Central memory CD8-positive, alpha-beta T cell (primary cell): Measurements from ENCODE around the gene KDM6A.
"Not testable (repeated sequence)": the region's sequence is repeated elsewhere in the genome, so short reads cannot be mapped to it uniquely, and the experiment has no call there.

Experiments used
- ATAC-seq: fragments of 150-1000 bp; cut with Tn5 transposase; replicated peaks from 2 replicates; pipeline ENCODE4 v1.10.0; 2022; ENCODE audit warnings: mild to moderate bottlenecking, moderate FRiP score, moderate number of reproducible peaks; ENCODE audit not compliant: poor library complexity, severe bottlenecking; ENCODE audit errors: extremely low read depth
- DNase-seq, 2 donors: peaks; one replicate each; pipeline ENCODE4 v3.0.0; 2021; ENCODE audit warnings: low spot score in 2 of 2
- H3K27ac Mint-ChIP-seq: one replicate; pipeline ENCODE4 v1.8.0; 2022; ENCODE audit warnings: low read depth, mild to moderate bottlenecking, moderate library complexity, mixed read lengths
- H3K27me3 Mint-ChIP-seq: one replicate; pipeline ENCODE4 v1.8.0; 2022; ENCODE audit warnings: mixed read lengths
- H3K36me3 Mint-ChIP-seq: one replicate; pipeline ENCODE4 v1.8.0; 2022; ENCODE audit warnings: mild to moderate bottlenecking, moderate library complexity, mixed read lengths; ENCODE audit not compliant: insufficient read depth
- H3K4me1 Mint-ChIP-seq: one replicate; pipeline ENCODE4 v1.8.0; 2022; ENCODE audit warnings: mixed read lengths
- H3K4me3 Mint-ChIP-seq: one replicate; pipeline ENCODE4 v1.8.0; 2022; ENCODE audit warnings: mild to moderate bottlenecking, moderate library complexity, mixed read lengths
- H3K9me3 Mint-ChIP-seq: one replicate; pipeline ENCODE4 v1.8.0; 2022; ENCODE audit warnings: mixed read lengths

KDM6A gene

DNA sequence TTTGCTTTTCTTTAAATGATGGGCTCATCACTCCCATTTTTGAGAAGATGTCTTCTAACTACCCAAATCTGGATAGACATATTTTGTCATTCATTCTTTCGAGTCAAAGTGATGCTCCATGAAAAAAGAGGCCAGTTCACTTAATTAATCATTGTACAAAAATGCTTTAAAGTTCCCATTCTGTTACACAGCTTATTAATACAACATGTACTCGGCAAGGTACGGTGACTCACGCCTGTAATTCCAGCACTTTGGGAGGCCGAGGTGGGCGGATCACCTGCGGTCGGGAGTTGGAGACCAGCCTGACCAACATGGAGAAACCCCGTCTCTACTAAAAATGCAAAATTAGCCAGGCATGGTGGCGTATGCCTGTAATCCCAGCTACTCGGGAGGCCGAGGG, 67.6 kb downstream of the KDM6A start:
- not testable (repeated sequence) for DNase-seq, ATAC-seq, H3K27ac Mint-ChIP-seq, H3K4me3 Mint-ChIP-seq, H3K9me3 Mint-ChIP-seq, H3K27me3 Mint-ChIP-seq
- H3K36me3 Mint-ChIP-seq: peaks cover 19% of the 10 kb centered on the region
- peaks cover 26% of the 10 kb centered on the region for H3K4me1 Mint-ChIP-seq

DNA sequence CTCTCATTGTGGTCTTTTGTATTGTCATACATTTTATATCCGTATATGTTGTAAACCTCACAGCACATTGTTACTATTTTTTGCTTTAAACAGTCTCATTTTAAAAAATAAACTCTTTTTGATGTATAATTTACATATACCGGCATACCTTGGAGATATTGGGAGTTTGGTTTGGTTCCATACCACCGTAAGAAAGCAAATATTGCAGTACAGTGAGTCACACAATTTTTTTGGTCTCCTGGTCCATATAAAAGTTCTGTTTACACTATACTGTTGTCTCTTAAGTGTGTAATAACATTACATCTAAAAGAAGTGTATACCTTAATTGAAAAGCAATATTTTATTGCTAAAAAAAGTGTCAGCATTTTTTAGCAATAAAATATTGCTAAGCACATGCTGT, 70.0 kb downstream of the KDM6A start:
- H3K4me1 Mint-ChIP-seq: peaks cover 22% of the 10 kb centered on the region
- peaks cover 19% of the 10 kb centered on the region for H3K36me3 Mint-ChIP-seq
- no peak overlapping the region for H3K27ac Mint-ChIP-seq
- no peak overlapping the region for H3K4me3 Mint-ChIP-seq
- DNase-seq: no peak
- no peak for ATAC-seq
- H3K9me3 Mint-ChIP-seq: no peaks in the 10 kb centered on the region
- H3K27me3 Mint-ChIP-seq: no peaks in the 10 kb centered on the region

DNA sequence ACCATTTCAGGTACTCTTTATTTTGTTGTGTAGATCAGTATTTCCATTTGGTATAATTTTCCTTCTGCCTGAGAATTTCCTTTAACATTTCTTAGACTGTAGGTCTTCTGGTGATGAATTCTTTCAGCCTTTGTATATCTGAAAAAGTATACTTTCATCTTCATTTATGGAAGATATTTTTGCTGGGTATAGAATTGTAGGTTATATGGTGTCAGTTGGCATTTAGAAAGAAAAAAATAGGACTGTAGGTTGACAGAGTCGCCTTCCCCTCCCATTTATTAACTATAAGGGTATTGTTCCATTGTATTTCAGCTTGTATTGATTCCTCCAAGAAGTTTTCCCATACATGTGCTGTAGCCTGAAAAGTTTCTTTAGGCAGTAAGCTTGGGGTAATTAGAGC, 71.9 kb downstream of the KDM6A start:
- H3K27me3 Mint-ChIP-seq: no peaks in the 10 kb centered on the region
- peaks cover 10% of the 10 kb centered on the region for H3K36me3 Mint-ChIP-seq
- ATAC-seq (no peak), DNase-seq (no peak)
- H3K4me1 Mint-ChIP-seq: peaks cover 13% of the 10 kb centered on the region
- H3K9me3 Mint-ChIP-seq: no peaks in the 10 kb centered on the region
- H3K4me3 Mint-ChIP-seq: no peak overlapping the region
- no peak overlapping the region for H3K27ac Mint-ChIP-seq

DNA sequence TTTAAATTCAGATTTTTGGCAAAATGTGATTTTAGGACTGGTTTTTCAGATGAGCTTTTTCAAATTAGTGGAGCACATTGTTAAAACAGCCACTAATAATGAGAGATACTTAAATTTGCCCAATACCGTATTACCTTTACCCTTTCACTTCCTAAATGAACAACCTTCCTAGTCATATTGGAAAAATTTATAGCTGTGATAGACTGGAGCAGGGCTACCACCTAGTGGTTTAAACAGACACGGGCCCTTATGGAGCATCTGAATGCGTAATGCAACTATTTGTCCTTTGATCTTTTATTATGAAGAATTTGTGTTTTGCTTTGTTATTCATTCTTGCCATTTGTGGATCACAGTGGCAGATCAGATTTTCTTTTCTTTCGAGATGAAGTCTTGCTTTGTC, 72.7 kb downstream of the KDM6A start:
- H3K27ac Mint-ChIP-seq: no peak overlapping the region

DNA sequence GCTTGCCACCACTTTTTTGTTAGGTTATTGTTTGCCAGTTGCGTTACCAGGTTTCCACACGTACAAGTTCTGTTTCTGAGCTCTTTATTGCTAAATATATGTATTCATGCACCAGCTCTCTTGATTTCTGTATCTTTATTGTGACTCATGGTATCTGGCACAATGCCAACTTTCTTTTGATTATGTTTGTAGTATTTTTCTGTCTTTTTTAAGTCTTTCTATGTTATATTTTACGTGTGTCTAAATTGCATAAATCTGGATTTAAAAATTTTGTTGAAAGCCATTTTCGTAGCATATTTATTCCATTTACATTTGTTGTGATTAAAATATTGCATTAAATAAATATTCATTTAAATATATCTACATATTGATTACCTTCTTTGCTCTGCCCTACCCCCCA, 73.8 kb downstream of the KDM6A start:
- H3K4me1 Mint-ChIP-seq: peaks cover 29% of the 10 kb centered on the region

More for the DNA sequence above, 72.7 kb downstream of the KDM6A start:
- no peak for DNase-seq
- ATAC-seq: no peak
- Mint-ChIP-seq H3K4me1 (peaks cover 19% of the 10 kb centered on the region), H3K9me3 (no peaks in the 10 kb centered on the region), H3K36me3 (peaks cover 9% of the 10 kb centered on the region), H3K27me3 (no peaks in the 10 kb centered on the region), H3K4me3 (no peak overlapping the region)

DNA sequence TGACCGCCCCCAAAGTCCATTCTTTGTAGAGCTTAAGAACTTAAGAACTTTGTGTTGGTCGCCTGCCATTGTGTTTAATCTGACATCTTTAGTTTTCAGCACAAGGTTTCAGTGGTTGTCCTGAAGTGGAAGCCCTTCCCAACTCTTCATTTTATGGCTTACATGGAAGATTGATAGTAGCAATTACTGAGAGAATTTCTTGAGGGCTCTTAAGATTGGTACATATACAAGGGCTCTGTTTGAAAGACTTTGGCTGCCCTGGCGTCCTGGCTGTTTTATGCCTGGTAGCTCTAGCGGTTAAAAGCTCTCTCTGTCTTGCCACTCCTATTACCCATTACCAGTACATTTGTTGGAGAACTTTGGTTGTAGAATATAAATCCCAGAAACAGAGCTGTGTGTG, 75.0 kb downstream of the KDM6A start:
- H3K4me1 Mint-ChIP-seq: peaks cover 30% of the 10 kb centered on the region
- H3K27me3 Mint-ChIP-seq: no peaks in the 10 kb centered on the region
- H3K9me3 Mint-ChIP-seq: no peaks in the 10 kb centered on the region
- no peak overlapping the region for H3K4me3 Mint-ChIP-seq
- ATAC-seq (no peak), DNase-seq (no peak)
- H3K36me3 Mint-ChIP-seq: peaks cover 5% of the 10 kb centered on the region
- H3K27ac Mint-ChIP-seq: no peak overlapping the region

More for the DNA sequence above, 73.8 kb downstream of the KDM6A start:
- Mint-ChIP-seq H3K27me3 (no peaks in the 10 kb centered on the region), H3K27ac (no peak overlapping the region), H3K36me3 (peaks cover 7% of the 10 kb centered on the region), H3K4me3 (no peak overlapping the region), H3K9me3 (no peaks in the 10 kb centered on the region)
- ATAC-seq: no peak
- no peak for DNase-seq

DNA sequence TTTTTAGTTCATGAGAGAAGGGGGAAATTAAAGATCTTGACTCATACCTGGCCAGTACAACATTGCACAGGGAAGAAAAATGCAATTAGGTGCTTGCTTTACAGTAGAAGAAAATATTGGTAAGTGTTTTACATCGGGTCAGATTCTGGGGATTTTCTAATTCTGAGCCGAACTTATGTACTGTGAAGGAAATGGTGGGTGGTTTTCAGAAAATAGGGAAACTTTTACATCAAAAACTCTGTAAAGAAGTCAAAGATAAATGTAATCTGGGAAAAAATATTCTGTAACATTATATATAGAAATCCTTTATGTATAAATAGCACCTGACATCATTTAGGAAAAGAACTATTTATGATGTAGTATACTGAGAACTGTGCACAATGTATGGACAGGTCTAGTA, 75.4 kb downstream of the KDM6A start:
- no peaks in the 10 kb centered on the region for H3K27me3 Mint-ChIP-seq
- ATAC-seq (no peak), DNase-seq (no peak)
- peaks cover 2% of the 10 kb centered on the region for H3K36me3 Mint-ChIP-seq
- no peak overlapping the region for H3K27ac Mint-ChIP-seq
- peaks cover 30% of the 10 kb centered on the region for H3K4me1 Mint-ChIP-seq
- no peaks in the 10 kb centered on the region for H3K9me3 Mint-ChIP-seq
- no peak overlapping the region for H3K4me3 Mint-ChIP-seq

DNA sequence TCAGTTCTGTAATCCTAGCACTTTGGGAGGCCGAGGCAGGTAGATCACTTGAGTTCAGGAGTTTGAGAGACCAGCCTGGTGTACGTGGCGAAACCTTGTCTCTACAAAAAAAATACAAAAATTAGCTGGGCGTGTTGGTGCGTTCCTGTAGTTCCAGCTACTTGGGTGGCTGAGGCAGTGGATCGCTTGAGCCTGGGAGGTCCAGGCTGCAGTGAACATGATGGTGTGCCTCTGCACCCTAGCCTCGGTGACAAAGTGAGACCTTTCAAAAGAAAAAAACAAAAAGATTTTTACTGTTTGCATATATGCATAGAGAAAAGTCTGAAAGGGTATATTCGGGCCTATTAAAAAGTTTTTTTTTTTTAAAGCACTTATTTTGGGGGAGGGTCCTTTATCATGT, 76.1 kb downstream of the KDM6A start:
- Mint-ChIP-seq H3K4me1 (peaks cover 30% of the 10 kb centered on the region), H3K36me3 (peaks cover 1% of the 10 kb centered on the region), H3K27me3 (no peaks in the 10 kb centered on the region), H3K27ac (no peak overlapping the region), H3K4me3 (no peak overlapping the region), H3K9me3 (no peaks in the 10 kb centered on the region)
- DNase-seq: no peak
- no peak for ATAC-seq

DNA sequence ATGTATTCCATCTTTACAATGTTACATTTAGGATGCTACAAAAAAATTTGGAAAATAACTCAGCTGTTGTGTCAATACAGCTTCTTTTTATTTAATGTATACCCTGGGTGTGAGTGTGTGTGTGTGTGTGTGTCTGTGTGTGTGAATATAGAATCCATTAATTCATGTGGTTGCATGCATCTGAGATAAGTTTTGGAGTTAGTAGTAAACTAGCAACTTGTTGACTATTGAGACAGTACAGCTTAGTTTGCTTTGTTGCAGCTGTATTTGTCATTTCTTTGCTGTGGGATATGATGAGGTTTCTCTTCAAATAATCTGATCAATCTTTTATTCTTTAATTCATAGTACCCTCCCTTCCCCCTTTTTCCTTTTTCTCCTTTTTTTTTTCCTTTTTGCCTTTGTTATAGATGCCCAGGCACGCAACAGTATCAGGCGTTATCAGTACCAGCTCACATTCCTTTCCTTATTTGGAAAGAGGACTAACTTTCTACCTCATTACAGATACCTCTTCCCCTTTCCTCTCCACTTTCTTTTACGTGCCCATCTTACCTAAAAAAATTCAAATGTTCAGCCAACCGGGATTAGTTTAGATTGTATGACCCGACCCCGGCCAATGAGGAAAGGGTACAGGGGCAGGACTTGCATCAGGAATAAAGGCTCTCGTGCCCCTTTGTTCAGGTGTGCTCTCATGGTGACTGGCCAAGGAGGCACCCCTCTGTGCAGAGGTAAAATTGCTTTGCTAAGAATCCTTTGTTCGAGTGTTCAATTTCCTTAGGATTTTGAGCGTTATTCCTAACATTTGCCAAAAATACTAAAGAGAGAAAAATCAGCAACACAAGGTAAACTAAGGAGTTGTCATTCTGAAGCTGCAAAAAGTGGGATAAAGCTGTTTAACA, 77.7 kb downstream of the KDM6A start:
- H3K36me3 Mint-ChIP-seq, H3K4me3 Mint-ChIP-seq, ATAC-seq, DNase-seq, H3K27me3 Mint-ChIP-seq, H3K9me3 Mint-ChIP-seq: not testable (repeated sequence)
- Mint-ChIP-seq H3K27ac (peak overlapping the region; percentile 69), H3K4me1 (peaks cover 43% of the 10 kb centered on the region)

DNA sequence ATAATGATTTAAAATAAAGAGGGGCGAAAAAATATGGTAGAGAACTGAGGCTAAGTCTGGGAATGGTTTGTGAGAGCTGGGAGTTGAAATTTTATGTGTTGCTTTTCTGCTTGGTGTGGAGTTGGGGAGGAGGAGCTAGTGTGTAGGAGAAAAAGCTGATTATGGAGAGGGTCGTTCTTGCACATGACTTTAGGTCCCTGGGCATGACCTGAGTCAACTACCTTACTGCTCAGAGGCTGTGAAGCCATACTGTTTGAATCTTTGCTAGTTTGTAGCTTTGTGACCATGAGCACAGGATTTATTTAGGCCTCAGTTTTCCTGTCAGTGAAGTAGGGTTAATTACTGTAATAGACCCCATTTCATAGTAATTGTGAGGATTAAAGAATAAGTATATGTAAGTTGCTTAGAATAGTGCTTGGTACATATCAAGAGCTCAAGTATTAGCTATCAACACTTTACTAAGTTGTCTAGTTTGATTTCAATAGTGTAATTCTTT, 78.6 kb downstream of the KDM6A start:
- H3K9me3 Mint-ChIP-seq: no peaks in the 10 kb centered on the region
- no peaks in the 10 kb centered on the region for H3K27me3 Mint-ChIP-seq
- H3K4me3 Mint-ChIP-seq: no peak overlapping the region
- peaks cover 1% of the 10 kb centered on the region for H3K36me3 Mint-ChIP-seq
- peak overlapping the region; percentile 69 for H3K27ac Mint-ChIP-seq
- no peak for DNase-seq
- no peak for ATAC-seq
- peaks cover 49% of the 10 kb centered on the region for H3K4me1 Mint-ChIP-seq

DNA sequence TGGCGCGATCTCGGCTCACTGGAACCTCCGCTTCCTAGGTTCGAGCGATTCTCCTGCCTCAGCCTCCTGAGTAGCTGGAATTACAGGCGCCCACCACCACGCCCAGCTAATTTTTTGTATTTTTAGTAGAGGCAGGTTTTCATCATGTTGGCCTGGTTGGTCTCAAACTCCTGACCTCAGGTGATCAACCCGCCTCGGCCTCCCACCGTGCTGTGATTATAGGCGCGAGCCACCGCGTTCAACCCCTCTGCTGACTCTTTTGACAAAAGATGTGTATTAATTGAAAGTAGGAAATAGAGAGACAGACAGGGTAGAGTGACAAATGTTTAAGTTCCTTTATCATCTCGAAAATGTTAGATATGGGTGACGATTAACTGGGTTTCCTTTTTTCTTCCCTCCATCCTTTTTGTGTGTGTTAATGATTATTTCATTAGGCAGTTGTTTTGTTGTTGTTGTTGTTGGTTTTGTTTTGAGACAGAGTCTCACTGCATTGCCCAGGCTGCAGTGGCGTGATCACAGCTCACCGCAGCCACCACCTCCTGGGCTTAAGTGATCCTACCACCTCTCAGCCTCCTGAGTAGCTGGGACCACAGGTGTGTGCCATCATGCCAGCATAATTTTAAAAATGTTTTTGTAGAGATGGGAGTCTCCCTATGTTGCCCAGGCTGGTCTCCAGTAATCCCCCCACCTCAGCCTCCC, 79.5 kb downstream of the KDM6A start:
- DNase-seq: no peak
- no peak overlapping the region for H3K27ac Mint-ChIP-seq
- peaks cover 1% of the 10 kb centered on the region for H3K36me3 Mint-ChIP-seq
- H3K4me3 Mint-ChIP-seq: no peak overlapping the region
- no peak for ATAC-seq
- no peaks in the 10 kb centered on the region for H3K9me3 Mint-ChIP-seq
- H3K27me3 Mint-ChIP-seq: no peaks in the 10 kb centered on the region
- peaks cover 49% of the 10 kb centered on the region for H3K4me1 Mint-ChIP-seq

DNA sequence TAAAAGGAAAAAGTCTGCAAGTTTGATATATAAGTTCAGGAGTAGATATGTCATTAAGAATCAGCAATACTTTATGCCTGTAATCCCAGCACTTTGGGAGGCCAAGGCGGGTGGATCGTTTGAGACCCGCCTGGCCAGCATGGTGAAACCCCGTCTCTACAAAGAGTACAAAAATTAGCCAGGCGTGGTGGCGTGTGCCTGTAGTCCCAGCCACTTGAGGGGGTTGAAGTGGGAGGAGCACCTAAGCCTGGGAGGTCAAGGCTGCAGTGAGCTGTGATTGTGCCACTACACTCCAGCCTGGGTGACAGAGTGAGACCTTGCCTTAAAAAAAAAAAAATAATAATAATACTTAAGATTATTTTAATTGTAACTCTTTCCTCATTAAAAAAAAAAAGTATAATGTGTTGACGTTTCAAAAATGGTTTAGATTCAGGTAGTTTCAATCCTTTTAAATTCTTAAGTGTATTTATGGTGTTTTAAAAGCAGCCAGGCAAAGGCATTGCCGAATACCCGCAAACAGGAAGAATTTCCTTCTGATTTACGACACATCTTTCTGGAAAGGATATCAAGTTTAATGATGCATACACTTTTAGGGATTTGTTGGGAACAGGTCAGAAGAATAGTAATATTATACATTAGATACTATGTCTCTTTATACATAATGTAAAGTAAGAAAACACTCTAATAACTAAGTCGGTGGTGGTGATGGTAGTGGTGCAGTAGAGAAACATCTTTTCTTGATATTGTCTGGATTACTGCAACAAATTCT, 80.9 kb downstream of the KDM6A start:
- H3K27me3 Mint-ChIP-seq: no peaks in the 10 kb centered on the region
- DNase-seq (no peak), ATAC-seq (no peak)
- H3K9me3 Mint-ChIP-seq: no peaks in the 10 kb centered on the region
- H3K36me3 Mint-ChIP-seq: peaks cover 1% of the 10 kb centered on the region
- no peak overlapping the region for H3K4me3 Mint-ChIP-seq
- peaks cover 41% of the 10 kb centered on the region for H3K4me1 Mint-ChIP-seq
- H3K27ac Mint-ChIP-seq: peak overlapping the region; percentile 86
